WERI-Rb-1 (cell line): Measurements from ENCODE around the gene FSCN2.
A peak's percentile ranks its signal among the peaks of the same experiment; 100 is the strongest.

Experiments
- DNase-seq: peaks from one replicate; pipeline ENCODE4 v3.0.0-alpha.2; 2020
- H3K27ac ChIP-seq: fragments of 250-450 bp; sonication (Bioruptor Pico); 2 replicates; pipeline ENCODE4 v1.5.1; 2020; ENCODE audit warnings: mild to moderate bottlenecking, moderate library complexity
- H3K27me3 ChIP-seq: fragments of 250-450 bp; sonication (Bioruptor Pico); 2 replicates; pipeline ENCODE4 v1.5.1; 2021; ENCODE audit warnings: mild to moderate bottlenecking, low read depth, moderate library complexity; ENCODE audit not compliant: insufficient read depth, severe bottlenecking
- H3K36me3 ChIP-seq: fragments of 250-450 bp; sonication (Bioruptor Pico); 2 replicates; pipeline ENCODE4 v1.5.1; 2020; ENCODE audit warnings: mild to moderate bottlenecking, moderate library complexity
- H3K4me3 ChIP-seq: 2 replicates; pipeline ENCODE4 v1.5.1; 2011; ENCODE audit warnings: low read depth, mild to moderate bottlenecking, control low read depth, low read length
- H3K9me3 ChIP-seq: fragments of 250-450 bp; sonication (Bioruptor Pico); 2 replicates; pipeline ENCODE4 v1.5.1; 2021; ENCODE audit warnings: mild to moderate bottlenecking, moderate library complexity; ENCODE audit not compliant: severe bottlenecking
- TF ChIP-seq, protein P1 (sequence below): IDR thresholded peaks from 2 replicates; pipeline ENCODE4 v1.5.1; 2011; ENCODE audit warnings: low read depth, mild to moderate bottlenecking, control low read depth, inconsistent platforms, low read length

The FSCN2 gene

DNA sequence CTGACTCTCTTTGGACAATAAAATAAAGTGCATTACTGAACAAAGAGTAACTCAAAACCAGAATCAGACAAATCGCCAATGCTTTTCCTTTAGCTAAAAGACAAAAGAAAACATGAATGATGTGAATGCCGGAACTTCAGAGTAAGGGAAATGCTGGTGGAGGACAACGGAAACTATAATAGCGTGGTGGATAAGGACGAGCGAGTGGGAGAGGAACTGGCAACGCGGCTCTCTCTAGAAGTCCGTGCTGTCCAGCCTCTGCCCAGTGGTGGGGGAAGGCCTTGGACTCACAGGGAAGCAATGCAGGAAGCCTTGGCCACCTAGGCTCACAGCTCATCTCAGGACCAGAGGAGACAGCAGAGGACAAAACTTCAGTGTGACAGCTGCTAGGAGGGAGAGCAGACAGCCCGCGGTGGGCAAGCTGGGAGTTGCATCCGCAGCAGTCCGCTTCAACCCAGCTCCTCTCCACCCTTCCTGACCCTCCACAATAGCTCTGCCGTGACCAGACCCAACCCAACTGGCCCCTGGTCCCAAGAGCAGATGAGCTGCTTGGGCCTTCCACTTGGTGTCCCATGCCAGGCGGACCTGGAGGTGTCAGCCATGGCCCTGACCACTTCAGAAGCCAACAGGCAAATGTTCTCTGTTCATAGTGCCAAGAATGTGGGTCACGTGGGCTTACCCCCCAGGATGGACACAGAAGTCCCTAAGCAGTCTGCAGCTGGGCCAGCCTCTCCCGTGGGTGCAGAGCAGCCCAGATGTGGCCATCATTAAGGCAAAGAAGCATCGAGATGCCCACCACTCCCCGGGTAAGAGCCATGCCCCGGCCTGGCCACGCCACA, 29.3 kb downstream of the FSCN2 start:
- TF ChIP-seq, protein P1, sequence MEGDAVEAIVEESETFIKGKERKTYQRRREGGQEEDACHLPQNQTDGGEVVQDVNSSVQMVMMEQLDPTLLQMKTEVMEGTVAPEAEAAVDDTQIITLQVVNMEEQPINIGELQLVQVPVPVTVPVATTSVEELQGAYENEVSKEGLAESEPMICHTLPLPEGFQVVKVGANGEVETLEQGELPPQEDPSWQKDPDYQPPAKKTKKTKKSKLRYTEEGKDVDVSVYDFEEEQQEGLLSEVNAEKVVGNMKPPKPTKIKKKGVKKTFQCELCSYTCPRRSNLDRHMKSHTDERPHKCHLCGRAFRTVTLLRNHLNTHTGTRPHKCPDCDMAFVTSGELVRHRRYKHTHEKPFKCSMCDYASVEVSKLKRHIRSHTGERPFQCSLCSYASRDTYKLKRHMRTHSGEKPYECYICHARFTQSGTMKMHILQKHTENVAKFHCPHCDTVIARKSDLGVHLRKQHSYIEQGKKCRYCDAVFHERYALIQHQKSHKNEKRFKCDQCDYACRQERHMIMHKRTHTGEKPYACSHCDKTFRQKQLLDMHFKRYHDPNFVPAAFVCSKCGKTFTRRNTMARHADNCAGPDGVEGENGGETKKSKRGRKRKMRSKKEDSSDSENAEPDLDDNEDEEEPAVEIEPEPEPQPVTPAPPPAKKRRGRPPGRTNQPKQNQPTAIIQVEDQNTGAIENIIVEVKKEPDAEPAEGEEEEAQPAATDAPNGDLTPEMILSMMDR, result no peak
- peaks cover 65% of the 10 kb centered on the region for H3K36me3 ChIP-seq

DNA sequence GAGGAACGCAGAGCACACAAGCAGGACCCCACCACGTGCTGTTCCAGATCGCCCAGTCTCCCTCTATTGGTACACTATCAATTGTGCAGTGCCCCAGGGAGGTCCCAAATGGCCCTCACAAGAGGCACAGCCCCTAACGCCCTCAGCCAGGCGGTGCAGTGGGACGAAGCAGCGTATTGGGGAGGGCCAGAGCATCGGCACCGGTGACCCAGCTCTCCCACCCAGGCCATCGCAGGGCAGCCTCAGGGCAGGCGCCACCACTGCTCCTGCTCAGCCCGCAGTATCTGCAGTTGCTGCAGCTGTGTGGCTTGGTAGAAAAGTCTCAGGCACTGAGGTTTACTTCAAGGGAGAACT, 29.9 kb downstream of the FSCN2 start:
- no peak for DNase-seq
- TF ChIP-seq, protein P1, result no peak
- H3K4me3 ChIP-seq, result no peak overlapping the region
- H3K27me3 ChIP-seq, result no peaks in the 10 kb centered on the region
- no peaks in the 10 kb centered on the region for H3K9me3 ChIP-seq
- H3K36me3 ChIP-seq, result peaks cover 71% of the 10 kb centered on the region
- no peak overlapping the region for H3K27ac ChIP-seq

More for the DNA sequence above, 29.3 kb downstream of the FSCN2 start:
- Histone ChIP-seq H3K27me3 (no peaks in the 10 kb centered on the region), H3K27ac (no peak overlapping the region), H3K4me3 (no peak overlapping the region), H3K9me3 (no peaks in the 10 kb centered on the region)
- no peak for DNase-seq

DNA sequence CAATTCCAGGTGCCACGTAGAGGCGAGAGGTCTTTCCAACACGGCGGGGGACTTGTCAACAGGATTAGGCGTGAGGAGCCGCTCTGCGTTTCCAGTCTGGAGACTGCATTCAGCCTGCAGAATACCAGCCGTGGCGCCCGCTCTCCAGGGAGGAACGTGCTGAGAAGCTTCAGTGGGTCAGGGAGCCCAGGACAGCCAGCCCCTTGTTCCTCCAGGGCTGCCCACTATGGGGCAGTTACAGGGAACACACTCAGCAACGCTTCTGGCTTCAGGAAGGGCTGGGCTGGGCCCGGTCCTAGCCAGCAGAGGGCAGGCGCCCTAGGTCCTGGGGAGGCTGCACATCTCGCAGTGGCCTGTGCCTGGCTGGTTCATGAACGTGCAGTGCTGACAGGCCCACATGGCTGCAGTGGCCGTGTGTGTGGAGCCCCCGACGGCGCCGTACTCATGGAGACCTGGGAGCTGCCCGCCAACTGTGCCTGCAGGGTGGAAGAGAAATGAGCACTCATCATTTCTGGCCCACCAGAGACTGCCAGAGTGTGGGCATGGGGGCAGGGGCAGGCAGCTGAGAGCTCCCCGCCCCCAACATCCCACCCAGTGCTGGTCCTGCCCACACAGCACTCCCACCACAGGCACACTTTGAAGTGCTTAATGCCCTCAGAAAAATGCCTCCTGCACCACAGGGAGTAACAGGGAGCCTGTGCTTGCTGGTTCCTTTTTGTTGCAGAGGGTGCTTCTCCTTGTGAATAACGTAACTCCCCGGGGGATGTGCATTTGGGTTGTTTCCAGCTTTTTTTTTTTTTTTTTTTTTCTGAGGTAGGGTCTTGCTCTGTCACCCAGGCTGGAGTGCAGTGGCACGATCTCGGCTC, 31.0 kb downstream of the FSCN2 start:
- Histone ChIP-seq H3K36me3 (peaks cover 82% of the 10 kb centered on the region), H3K4me3 (no peak overlapping the region), H3K27ac (no peak overlapping the region), H3K9me3 (no peaks in the 10 kb centered on the region), H3K27me3 (no peaks in the 10 kb centered on the region)
- DNase-seq, result no peak
- TF ChIP-seq, protein P1, result peak; percentile 53

DNA sequence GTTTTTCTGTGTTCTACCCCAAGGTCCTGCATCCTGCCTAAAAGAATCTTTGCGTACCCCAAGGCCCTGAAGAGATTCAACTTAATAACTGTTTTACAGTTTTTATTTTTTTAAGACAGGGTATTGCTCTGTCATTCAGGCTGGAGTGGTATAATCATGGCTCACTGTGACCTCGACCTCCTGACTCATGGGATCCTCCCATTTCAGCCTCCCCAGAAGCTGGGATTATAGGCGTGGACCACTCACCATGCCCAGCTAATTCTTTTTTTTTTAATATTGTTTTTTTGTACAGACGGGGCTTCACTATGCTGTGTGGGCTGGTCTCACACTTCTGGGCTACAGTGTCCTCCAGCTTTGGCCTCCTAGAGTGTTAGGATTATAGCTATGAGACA, 33.3 kb downstream of the FSCN2 start:
- no peak for DNase-seq
- Histone ChIP-seq H3K9me3 (no peaks in the 10 kb centered on the region), H3K27ac (no peak overlapping the region), H3K27me3 (no peaks in the 10 kb centered on the region), H3K4me3 (no peak overlapping the region), H3K36me3 (peaks cover 100% of the 10 kb centered on the region)
- TF ChIP-seq, protein P1, result no peak

DNA sequence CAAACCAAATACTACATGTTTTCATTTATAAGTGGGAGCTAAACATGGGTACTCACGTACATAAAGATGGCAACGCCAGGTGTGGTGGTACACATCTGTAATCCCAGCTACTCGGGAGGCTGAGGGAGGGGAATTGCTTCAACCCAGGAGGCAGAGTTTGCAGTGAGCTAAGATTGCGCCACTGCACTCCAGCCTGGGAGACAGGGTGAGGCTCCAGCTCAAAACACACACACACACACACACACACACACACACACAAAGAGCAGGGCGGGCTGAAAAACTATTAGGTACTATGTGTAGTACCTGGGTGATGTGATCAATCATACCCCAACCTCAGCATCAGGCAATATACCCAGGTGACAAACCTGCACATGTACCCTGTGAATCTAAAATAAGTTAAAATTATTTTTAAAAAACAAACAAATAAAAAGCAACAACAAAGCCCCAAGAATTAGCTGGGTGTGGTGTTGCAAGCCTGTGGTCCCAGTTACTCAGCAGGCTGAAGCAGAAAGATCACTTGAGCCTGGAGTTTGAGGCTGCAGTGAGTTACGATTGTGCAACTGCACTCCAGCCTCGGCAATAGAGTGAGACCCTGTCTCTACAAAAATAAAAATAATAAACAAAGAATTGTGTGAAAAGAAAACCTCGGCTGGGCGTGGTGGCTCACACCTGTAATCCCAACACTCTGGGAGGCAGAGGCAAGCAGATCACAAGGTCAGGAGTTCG, 35.8 kb downstream of the FSCN2 start:
- Histone ChIP-seq H3K4me3 (no peak overlapping the region), H3K27me3 (no peaks in the 10 kb centered on the region), H3K27ac (no peak overlapping the region), H3K36me3 (peaks cover 99% of the 10 kb centered on the region), H3K9me3 (no peaks in the 10 kb centered on the region)
- TF ChIP-seq, protein P1, result no peak
- no peak for DNase-seq
